SK-N-SH (cell line): ENCODE results near the gene LONRF3. TPM values are rescaled to one million over a fixed set of nuclear protein-coding genes. Genes with fewer than 3 reads are reported as not detected.
"Not testable (repeated sequence)": the region's sequence is repeated elsewhere in the genome, so short reads cannot be mapped to it uniquely, and the experiment has no call there.

Experiments
- CTCF ChIA-PET: fragments of 300-600, 350-600 bp; formaldehyde crosslinking; extraction: SDS; loops from one replicate; lab custom pipeline; 2021; lab: Yijun Ruan, JAX
- POLR2A ChIA-PET: fragments of 350-600 bp; sonication (Branson Sonifier 250); formaldehyde crosslinking; extraction: SDS; loops from one replicate; lab custom pipeline; 2020; ENCODE audit warnings: antibody characterized with exemption, inconsistent platforms; lab: Yijun Ruan, JAX
- DNase-seq: peaks from one replicate; pipeline ENCODE4 v3.0.0; 2012
- H2AFZ ChIP-seq: fragments of 200-600 bp; sonication (generic); 2 replicates; pipeline ENCODE4 v1.8.1; 2016; ENCODE audit warnings: antibody characterized with exemption, mild to moderate bottlenecking, low read depth
- H3F3A ChIP-seq: fragments of 200-600 bp; sonication (generic); replicated peaks from 2 replicates; pipeline ENCODE3; 2016; ENCODE audit warnings: antibody characterized with exemption, mild to moderate bottlenecking; ENCODE audit not compliant: insufficient read depth
- H3K27ac ChIP-seq, 2 experiments: fragments of 200-500 bp in 1 of 2; fragments of 200-600 bp in 1 of 2; sonication (Bioruptor generic) in 1 of 2; sonication (generic), shearing (Covaris generic) in 1 of 2; 2 replicates each; pipeline versions ENCODE4 v1.5.1 to v1.6.1; 2014 to 2016; ENCODE audit warnings: low read depth in 2 of 2, inconsistent platforms in 1 of 2, low read length in 1 of 2, mild to moderate bottlenecking in 1 of 2, mixed read lengths in 1 of 2
- H3K27me3 ChIP-seq: fragments of 200-600 bp; sonication (generic), shearing (Covaris generic); 2 replicates; pipeline ENCODE4 v1.6.1; 2016; ENCODE audit warnings: mixed run types; ENCODE audit not compliant: insufficient read depth
- H3K36me3 ChIP-seq, 2 experiments: fragments of 200-500 bp in 1 of 2; fragments of 200-600 bp in 1 of 2; sonication (Bioruptor generic) in 1 of 2; sonication (generic) in 1 of 2; replicated peaks in 1 of 2; 2 replicates each; pipeline versions ENCODE3 to v1.5.1; 2014 to 2016; ENCODE audit warnings: low read length in 1 of 2, mild to moderate bottlenecking in 1 of 2; ENCODE audit not compliant: insufficient read depth in 2 of 2, control insufficient read depth in 1 of 2
- H3K4me1 ChIP-seq, 2 experiments: fragments of 200-500 bp in 1 of 2; fragments of 200-600 bp in 1 of 2; sonication (Bioruptor generic) in 1 of 2; sonication (generic), shearing (Covaris generic) in 1 of 2; 2 replicates each; pipeline versions ENCODE4 v1.5.1 to v1.6.1; 2014 to 2016; ENCODE audit warnings: low read depth in 1 of 2, low read length in 1 of 2, mixed run types in 1 of 2; ENCODE audit not compliant: insufficient read depth in 2 of 2, control insufficient read depth in 1 of 2
- H3K4me2 ChIP-seq: fragments of 200-600 bp; sonication (generic), shearing (Covaris generic); 2 replicates; pipeline ENCODE4 v1.6.1; 2017; ENCODE audit warnings: mixed run types
- H3K4me3 ChIP-seq, 2 experiments: fragments of 200-500 bp in 1 of 2; fragments of 200-600 bp in 1 of 2; sonication (Bioruptor generic) in 1 of 2; sonication (generic), shearing (Covaris generic) in 1 of 2; 2 replicates each; pipeline versions ENCODE4 v1.5.1 to v1.8.1; 2014 to 2016; ENCODE audit warnings: low read depth in 2 of 2, inconsistent platforms in 1 of 2, low read length in 1 of 2, mild to moderate bottlenecking in 1 of 2, mixed read lengths in 1 of 2, moderate library complexity in 1 of 2
- H3K79me2 ChIP-seq: fragments of 200-600 bp; sonication (generic); 2 replicates; pipeline ENCODE4 v1.8.1; 2017; ENCODE audit warnings: mild to moderate bottlenecking; ENCODE audit not compliant: insufficient read depth
- H3K9ac ChIP-seq: fragments of 200-600 bp; sonication (generic); 2 replicates; pipeline ENCODE4 v1.6.1; 2017; ENCODE audit warnings: mixed run types
- H3K9me2 ChIP-seq: fragments of 200-600 bp; sonication (generic); 2 replicates; pipeline ENCODE4 v1.6.1; 2017; ENCODE audit warnings: mixed run types
- H3K9me3 ChIP-seq: fragments of 200-600 bp; sonication (generic); 2 replicates; pipeline ENCODE4 v1.6.1; 2017; ENCODE audit warnings: mixed run types, mild to moderate bottlenecking, moderate library complexity
- H4K20me1 ChIP-seq: fragments of 200-600 bp; sonication (generic); 2 replicates; pipeline ENCODE4 v1.6.1; 2017; ENCODE audit warnings: mild to moderate bottlenecking, mixed run types; ENCODE audit not compliant: insufficient read depth
- ELF1 ChIP-seq: IDR thresholded peaks from 2 replicates; pipeline ENCODE4 v1.4.0; 2012
- EP300 ChIP-seq, 2 experiments: IDR thresholded peaks; 2 replicates each; pipeline versions ENCODE4 v1.4.0 to v1.6.1; 2012; ENCODE audit warnings: borderline replicate concordance in 1 of 2, low read depth in 1 of 2, low read length in 1 of 2
- EZH2phosphoT487 ChIP-seq: fragments of 200-600 bp; sonication (generic); IDR thresholded peaks from 2 replicates; pipeline ENCODE4 v1.6.1; 2017; ENCODE audit warnings: low read depth, mixed run types, mild to moderate bottlenecking, antibody characterized with exemption, moderate library complexity, borderline replicate concordance
- FOSL2 ChIP-seq: IDR thresholded peaks from 2 replicates; pipeline ENCODE4 v1.4.0; 2012; ENCODE audit warnings: low read depth, mild to moderate bottlenecking, moderate library complexity, borderline replicate concordance
- FOXJ3 ChIP-seq: sonication (generic); formaldehyde crosslinking; IDR thresholded peaks from 2 replicates; pipeline ENCODE4 v1.5.1; 2020; ENCODE audit warnings: mild to moderate bottlenecking, missing genetic modification reagents
- FOXM1 ChIP-seq: IDR thresholded peaks from 2 replicates; pipeline ENCODE4 v1.4.0; 2012; ENCODE audit warnings: low read depth, mild to moderate bottlenecking
- GATA2 ChIP-seq: sonication (generic); formaldehyde crosslinking; IDR thresholded peaks from 2 replicates; pipeline ENCODE4 v1.5.0; 2020; ENCODE audit warnings: mild to moderate bottlenecking, missing genetic modification reagents
- MEF2A ChIP-seq: IDR thresholded peaks from 2 replicates; pipeline ENCODE4 v1.4.0; 2012; ENCODE audit warnings: low read depth, borderline replicate concordance
- MXI1 ChIP-seq: IDR thresholded peaks from 2 replicates; pipeline ENCODE4 v1.6.1; 2012; ENCODE audit warnings: mild to moderate bottlenecking, low read depth, low read length, improper control_type of control experiment
- NRF1 ChIP-seq: IDR thresholded peaks from 2 replicates; pipeline ENCODE4 v1.6.1; 2012; ENCODE audit warnings: low read depth, mild to moderate bottlenecking, low read length
- POLR2AphosphoS5 ChIP-seq: IDR thresholded peaks from 2 replicates; pipeline ENCODE4 v1.6.1; 2012; ENCODE audit warnings: low read depth, low read length
- RAD21 ChIP-seq: IDR thresholded peaks from 2 replicates; pipeline ENCODE4 v1.6.1; 2012; ENCODE audit warnings: mild to moderate bottlenecking, low read length
- RXRA ChIP-seq: IDR thresholded peaks from 2 replicates; pipeline ENCODE4 v1.4.0; 2012; ENCODE audit warnings: low read depth, mild to moderate bottlenecking, borderline replicate concordance
- SIN3A ChIP-seq: IDR thresholded peaks from 2 replicates; pipeline ENCODE4 v1.6.1; 2012; ENCODE audit warnings: low read depth, mild to moderate bottlenecking, low read length, moderate library complexity, borderline replicate concordance
- YY1 ChIP-seq: IDR thresholded peaks from 2 replicates; pipeline ENCODE4 v1.4.0; 2012; ENCODE audit warnings: low read depth, mild to moderate bottlenecking
- WGBS: methylation state at CpG from one replicate; pipeline ENCODE4 v1.1.6; 2017; ENCODE audit warnings: low lambda C conversion rate; 5-methylcytosine and 5-hydroxymethylcytosine counted together
- polyA plus RNA-seq, 3 experiments: library from polyadenylated mRNA; depleted of rRNA; stranded (reverse); fragments of >200 nt; gene quantifications; 2 replicates each; pipeline ENCODE4 v1.2.3, GENCODE V29; 2012
- TF ChIP-seq, protein P1 (sequence below): fragments of 200-600 bp; sonication (generic); IDR thresholded peaks from 2 replicates; pipeline ENCODE4 v1.6.1; 2017; ENCODE audit warnings: antibody characterized with exemption, mild to moderate bottlenecking, moderate library complexity
- TF ChIP-seq, protein P2 (sequence below): IDR thresholded peaks from 2 replicates; pipeline ENCODE4 v1.4.0; 2012; ENCODE audit warnings: low read depth
- TF ChIP-seq, protein P3 (sequence below): IDR thresholded peaks from 2 replicates; pipeline ENCODE4 v1.6.1; 2012; ENCODE audit warnings: mild to moderate bottlenecking, low read depth, low read length, moderate library complexity

Gene LONRF3
- polyA plus RNA-seq, 1 of the 3 experiments (the other 2 are of a cell fraction), result 0.07 TPM

DNA sequence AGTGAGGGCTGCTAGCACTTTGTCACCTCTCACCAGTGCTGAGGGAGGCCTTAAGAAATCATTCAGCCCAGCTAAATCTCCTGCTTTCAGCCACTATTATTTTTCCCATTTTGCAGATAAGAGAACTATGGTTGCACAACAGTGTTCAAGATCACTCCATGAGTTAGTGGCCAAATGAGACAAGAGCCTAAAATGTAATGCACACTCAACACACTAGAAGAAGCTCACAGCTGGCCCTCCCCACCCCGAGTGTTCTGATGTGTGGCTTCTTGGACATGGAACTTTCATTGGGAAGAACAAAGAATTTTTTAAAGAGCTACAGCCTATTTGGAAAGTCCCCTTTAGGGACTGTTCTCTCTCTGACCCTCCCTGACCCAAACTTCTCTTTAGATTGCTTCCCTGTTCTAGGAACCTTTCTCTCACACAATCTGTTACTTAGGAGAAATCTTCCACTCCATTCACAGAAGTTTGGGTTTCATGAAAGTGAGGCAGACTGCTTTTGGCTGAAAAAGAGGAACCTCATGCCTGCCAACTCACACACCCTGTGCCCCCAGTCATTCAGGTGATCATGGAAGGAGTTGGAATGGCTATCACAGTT lies 54.4 kb downstream of the LONRF3 start:
- Histone ChIP-seq H3K9ac (no peak overlapping the region), H3K9me2 (no peaks in the 10 kb centered on the region), H3K79me2 (no peaks in the 10 kb centered on the region), H3F3A (no peaks in the 10 kb centered on the region), H3K27ac (no peak overlapping the region), H3K27me3 (peaks cover 13% of the 10 kb centered on the region), H4K20me1 (no peaks in the 10 kb centered on the region), H3K4me3 (no peak overlapping the region), H3K4me1 (no peaks in the 10 kb centered on the region), H3K36me3 (no peaks in the 10 kb centered on the region), H3K9me3 (no peaks in the 10 kb centered on the region), H2AFZ (no peak overlapping the region)
- CTCF ChIA-PET, result no interaction called here
- 29% methylated on average over 1 of the region's 1 CpG for WGBS
- POLR2A ChIA-PET, result no interaction called here
- no peak for DNase-seq
- TF ChIP-seq FOXJ3, result no peak
- TF ChIP-seq, all 33 proteins: peak for 0
- H3K4me2 ChIP-seq, result no peak overlapping the region

DNA sequence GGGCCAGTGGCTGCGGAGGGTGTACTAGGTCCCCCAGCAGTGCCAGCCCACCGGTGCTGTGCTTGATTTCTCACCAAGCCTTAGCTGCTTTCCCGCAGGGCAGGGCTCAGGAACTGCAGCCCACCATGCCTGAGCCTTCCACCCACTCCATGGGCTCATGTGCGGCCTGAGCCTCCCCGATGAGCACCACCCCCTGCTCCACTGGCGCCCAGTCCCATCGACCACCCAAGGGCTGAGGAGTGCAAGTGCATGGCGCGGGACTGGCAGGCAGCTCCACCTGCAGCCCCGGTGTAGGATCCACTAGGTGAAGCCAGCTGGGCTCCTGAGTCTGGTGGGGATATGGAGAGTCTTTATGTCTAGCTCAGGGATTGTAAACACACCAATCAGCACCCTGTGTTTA lies 55.2 kb downstream of the LONRF3 start:
- H3K4me1 ChIP-seq, H3K27ac ChIP-seq, H3K27me3 ChIP-seq, H3K9ac ChIP-seq, DNase-seq, H3K4me3 ChIP-seq, H3K4me2 ChIP-seq, H3F3A ChIP-seq, POLR2A ChIA-PET, H3K36me3 ChIP-seq, H3K9me3 ChIP-seq, H4K20me1 ChIP-seq, H3K79me2 ChIP-seq, H3K9me2 ChIP-seq, H2AFZ ChIP-seq: not testable (repeated sequence)
- WGBS, result 37% methylated on average over 2 of the region's 10 CpGs
- CTCF ChIA-PET, result interaction anchor here (1.1 kb wide), 1 partner anchor 14 kb away, joined by 3 read pairs; no protein-coding TSS in a partner anchor

DNA sequence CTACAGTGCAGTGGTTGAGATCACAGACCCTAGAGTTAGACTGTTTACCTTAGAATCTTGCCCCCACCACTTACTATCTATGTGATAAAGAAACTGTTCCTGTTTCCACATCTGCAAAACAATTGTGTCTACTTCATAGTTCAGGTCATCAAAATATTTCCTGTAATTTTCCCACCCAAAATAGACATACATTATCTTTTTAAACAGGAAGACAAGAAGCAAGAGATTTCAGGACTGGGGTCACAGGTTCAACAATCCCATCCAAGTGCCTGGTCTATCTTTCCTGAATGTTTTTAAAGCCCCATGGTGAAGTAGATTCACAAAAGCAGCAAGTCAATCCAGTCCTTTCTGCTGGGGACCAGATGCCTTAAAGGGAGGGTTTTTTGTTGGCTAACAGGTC lies 56.6 kb downstream of the LONRF3 start:
- Histone ChIP-seq H3K4me2 (no peak overlapping the region), H3K36me3 (no peaks in the 10 kb centered on the region), H3K4me1 (no peaks in the 10 kb centered on the region), H3K9ac (no peak overlapping the region), H2AFZ (no peak overlapping the region), H3K27me3 (peaks cover 9% of the 10 kb centered on the region), H3F3A (no peaks in the 10 kb centered on the region), H3K9me3 (no peaks in the 10 kb centered on the region), H3K27ac (no peak overlapping the region), H3K4me3 (no peak overlapping the region), H3K9me2 (no peaks in the 10 kb centered on the region), H4K20me1 (no peaks in the 10 kb centered on the region), H3K79me2 (no peaks in the 10 kb centered on the region)
- DNase-seq, result no peak
- POLR2A ChIA-PET, result no interaction called here
- CTCF ChIA-PET, result no interaction called here
- TF ChIP-seq EP300 (IDR thresholded peaks at IDR 0.05; ENCODE audit: borderline replicate concordance in 1 of 2, low read depth in 1 of 2, low read length in 1 of 2) (no peak), RAD21 (no peak), FOXM1 (no peak), NRF1 (no peak), YY1 (no peak), POLR2AphosphoS5 (no peak), ELF1 (no peak), EZH2phosphoT487 (no peak), GATA2 (no peak), FOSL2 (no peak), SIN3A (no peak), MEF2A (no peak), MXI1 (no peak), RXRA (no peak)
- TF ChIP-seq, protein P1, sequence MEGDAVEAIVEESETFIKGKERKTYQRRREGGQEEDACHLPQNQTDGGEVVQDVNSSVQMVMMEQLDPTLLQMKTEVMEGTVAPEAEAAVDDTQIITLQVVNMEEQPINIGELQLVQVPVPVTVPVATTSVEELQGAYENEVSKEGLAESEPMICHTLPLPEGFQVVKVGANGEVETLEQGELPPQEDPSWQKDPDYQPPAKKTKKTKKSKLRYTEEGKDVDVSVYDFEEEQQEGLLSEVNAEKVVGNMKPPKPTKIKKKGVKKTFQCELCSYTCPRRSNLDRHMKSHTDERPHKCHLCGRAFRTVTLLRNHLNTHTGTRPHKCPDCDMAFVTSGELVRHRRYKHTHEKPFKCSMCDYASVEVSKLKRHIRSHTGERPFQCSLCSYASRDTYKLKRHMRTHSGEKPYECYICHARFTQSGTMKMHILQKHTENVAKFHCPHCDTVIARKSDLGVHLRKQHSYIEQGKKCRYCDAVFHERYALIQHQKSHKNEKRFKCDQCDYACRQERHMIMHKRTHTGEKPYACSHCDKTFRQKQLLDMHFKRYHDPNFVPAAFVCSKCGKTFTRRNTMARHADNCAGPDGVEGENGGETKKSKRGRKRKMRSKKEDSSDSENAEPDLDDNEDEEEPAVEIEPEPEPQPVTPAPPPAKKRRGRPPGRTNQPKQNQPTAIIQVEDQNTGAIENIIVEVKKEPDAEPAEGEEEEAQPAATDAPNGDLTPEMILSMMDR, result no peak
- TF ChIP-seq, protein P2, sequence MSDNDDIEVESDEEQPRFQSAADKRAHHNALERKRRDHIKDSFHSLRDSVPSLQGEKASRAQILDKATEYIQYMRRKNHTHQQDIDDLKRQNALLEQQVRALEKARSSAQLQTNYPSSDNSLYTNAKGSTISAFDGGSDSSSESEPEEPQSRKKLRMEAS, result no peak
- TF ChIP-seq, protein P3, sequence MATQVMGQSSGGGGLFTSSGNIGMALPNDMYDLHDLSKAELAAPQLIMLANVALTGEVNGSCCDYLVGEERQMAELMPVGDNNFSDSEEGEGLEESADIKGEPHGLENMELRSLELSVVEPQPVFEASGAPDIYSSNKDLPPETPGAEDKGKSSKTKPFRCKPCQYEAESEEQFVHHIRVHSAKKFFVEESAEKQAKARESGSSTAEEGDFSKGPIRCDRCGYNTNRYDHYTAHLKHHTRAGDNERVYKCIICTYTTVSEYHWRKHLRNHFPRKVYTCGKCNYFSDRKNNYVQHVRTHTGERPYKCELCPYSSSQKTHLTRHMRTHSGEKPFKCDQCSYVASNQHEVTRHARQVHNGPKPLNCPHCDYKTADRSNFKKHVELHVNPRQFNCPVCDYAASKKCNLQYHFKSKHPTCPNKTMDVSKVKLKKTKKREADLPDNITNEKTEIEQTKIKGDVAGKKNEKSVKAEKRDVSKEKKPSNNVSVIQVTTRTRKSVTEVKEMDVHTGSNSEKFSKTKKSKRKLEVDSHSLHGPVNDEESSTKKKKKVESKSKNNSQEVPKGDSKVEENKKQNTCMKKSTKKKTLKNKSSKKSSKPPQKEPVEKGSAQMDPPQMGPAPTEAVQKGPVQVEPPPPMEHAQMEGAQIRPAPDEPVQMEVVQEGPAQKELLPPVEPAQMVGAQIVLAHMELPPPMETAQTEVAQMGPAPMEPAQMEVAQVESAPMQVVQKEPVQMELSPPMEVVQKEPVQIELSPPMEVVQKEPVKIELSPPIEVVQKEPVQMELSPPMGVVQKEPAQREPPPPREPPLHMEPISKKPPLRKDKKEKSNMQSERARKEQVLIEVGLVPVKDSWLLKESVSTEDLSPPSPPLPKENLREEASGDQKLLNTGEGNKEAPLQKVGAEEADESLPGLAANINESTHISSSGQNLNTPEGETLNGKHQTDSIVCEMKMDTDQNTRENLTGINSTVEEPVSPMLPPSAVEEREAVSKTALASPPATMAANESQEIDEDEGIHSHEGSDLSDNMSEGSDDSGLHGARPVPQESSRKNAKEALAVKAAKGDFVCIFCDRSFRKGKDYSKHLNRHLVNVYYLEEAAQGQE, result no peak
